ENCODE results near the gene KREMEN2. TPM values are rescaled to one million over a fixed set of nuclear protein-coding genes. Genes with fewer than 3 reads are reported as not detected.

The KREMEN2 gene
- polyA plus RNA-seq, 2 of the 4 experiments (the other 2 are of a cell fraction) = 0.35 to 1.5 TPM

- H3K4me1 ChIP-seq = no peaks in the 10 kb centered on the region
- ATAC-seq = no peak
- 96% methylated on average over 30 of the region's 30 CpGs for WGBS (ENCODE audit: missing lambda C conversion rate)
- no peak overlapping the region for H3K4me3 ChIP-seq
- ChIA-PET POLR2A (no interaction called here), CTCF (interaction anchor here (1.1 to 5.4 kb wide), 3 partner anchors 8 to 330 kb away, joined by 3 to 20 read pairs (median 3); no protein-coding TSS in a partner anchor)
- no peak overlapping the region for H3K4me2 ChIP-seq
- H3K9me3 ChIP-seq = no peaks in the 10 kb centered on the region
- no peak overlapping the region for H3K27ac ChIP-seq
- TF ChIP-seq RNF2 (IDR thresholded peaks at IDR 0.05; ENCODE audit: borderline replicate concordance, low read depth) (no peak), REST (IDR thresholded peaks at IDR 0.05) (no peak), RAD21 (conservative IDR thresholded peaks at IDR 0.05 in 1 of 2, IDR thresholded peaks at IDR 0.05 in 1 of 2) (no peak), FOXS1 (CRISPR knock-in tag; IDR thresholded peaks at IDR 0.05) (no peak), FOSL2 (IDR thresholded peaks at IDR 0.05) (no peak), FOSL2 (CRISPR knock-in tag; IDR thresholded peaks at IDR 0.05) (no peak)
- TF ChIP-seq, protein P1, sequence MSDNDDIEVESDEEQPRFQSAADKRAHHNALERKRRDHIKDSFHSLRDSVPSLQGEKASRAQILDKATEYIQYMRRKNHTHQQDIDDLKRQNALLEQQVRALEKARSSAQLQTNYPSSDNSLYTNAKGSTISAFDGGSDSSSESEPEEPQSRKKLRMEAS (IDR thresholded peaks at IDR 0.05) = no peak
- no peak for DNase-seq (ENCODE audit: low read depth in 1 of 2, low spot score in 1 of 2)
- no peak for FAIRE-seq
These were observed 30.9 kb upstream of the KREMEN2 start for GRCh38 chr16:2933136-2933535.

DNA sequence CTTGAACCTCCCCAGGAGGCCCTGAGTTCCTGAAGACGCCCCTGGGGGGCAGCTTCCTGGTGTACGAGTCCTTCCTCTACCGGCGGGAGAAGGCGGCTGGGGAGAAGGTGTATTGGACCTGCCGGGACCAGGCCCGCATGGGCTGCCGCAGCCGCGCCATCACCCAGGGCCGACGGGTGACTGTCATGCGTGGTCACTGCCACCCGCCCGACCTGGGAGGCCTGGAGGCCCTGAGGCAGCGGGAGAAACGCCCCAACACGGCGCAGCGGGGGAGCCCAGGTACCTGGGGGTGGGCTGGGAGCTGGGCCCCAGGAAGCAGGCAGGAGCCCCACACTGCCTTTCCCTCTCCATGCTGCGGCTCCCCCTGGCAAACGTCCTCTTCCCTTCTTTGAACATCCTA is 30.4 kb upstream of the KREMEN2 start:
- Histone ChIP-seq H3K4me3 (no peak overlapping the region), H3K4me2 (no peak overlapping the region), H3K4me1 (no peaks in the 10 kb centered on the region), H3K27ac (no peak overlapping the region), H3K9me3 (no peaks in the 10 kb centered on the region)
- ChIA-PET CTCF (interaction anchor here (1.1 to 5.4 kb wide), 3 partner anchors 9 to 330 kb away, joined by 3 to 20 read pairs (median 3); no protein-coding TSS in a partner anchor), POLR2A (no interaction called here)
- TF ChIP-seq NPAS2 (CRISPR knock-in tag; IDR thresholded peaks at IDR 0.05; ENCODE audit: borderline replicate concordance) (no peak), ZSCAN20 (CRISPR knock-in tag; IDR thresholded peaks at IDR 0.05) (no peak), ZNF302 (CRISPR knock-in tag; IDR thresholded peaks at IDR 0.05) (no peak), RCOR1 (IDR thresholded peaks at IDR 0.05; ENCODE audit: low read depth, low read length) (no peak), TP53 (CRISPR knock-in tag; IDR thresholded peaks at IDR 0.05) (no peak), MAFK (IDR thresholded peaks at IDR 0.05; ENCODE audit: partially characterized antibody) (no peak), RNF2 (IDR thresholded peaks at IDR 0.05; ENCODE audit: borderline replicate concordance, low read depth) (no peak)
- TF ChIP-seq, protein P2, sequence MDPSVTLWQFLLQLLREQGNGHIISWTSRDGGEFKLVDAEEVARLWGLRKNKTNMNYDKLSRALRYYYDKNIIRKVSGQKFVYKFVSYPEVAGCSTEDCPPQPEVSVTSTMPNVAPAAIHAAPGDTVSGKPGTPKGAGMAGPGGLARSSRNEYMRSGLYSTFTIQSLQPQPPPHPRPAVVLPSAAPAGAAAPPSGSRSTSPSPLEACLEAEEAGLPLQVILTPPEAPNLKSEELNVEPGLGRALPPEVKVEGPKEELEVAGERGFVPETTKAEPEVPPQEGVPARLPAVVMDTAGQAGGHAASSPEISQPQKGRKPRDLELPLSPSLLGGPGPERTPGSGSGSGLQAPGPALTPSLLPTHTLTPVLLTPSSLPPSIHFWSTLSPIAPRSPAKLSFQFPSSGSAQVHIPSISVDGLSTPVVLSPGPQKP (IDR thresholded peaks at IDR 0.05; ENCODE audit: low read depth, low read length) = no peak
- TF ChIP-seq, protein P3, sequence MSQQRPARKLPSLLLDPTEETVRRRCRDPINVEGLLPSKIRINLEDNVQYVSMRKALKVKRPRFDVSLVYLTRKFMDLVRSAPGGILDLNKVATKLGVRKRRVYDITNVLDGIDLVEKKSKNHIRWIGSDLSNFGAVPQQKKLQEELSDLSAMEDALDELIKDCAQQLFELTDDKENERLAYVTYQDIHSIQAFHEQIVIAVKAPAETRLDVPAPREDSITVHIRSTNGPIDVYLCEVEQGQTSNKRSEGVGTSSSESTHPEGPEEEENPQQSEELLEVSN (IDR thresholded peaks at IDR 0.05; ENCODE audit: borderline replicate concordance, low read depth) = no peak
- no peak for ATAC-seq
- no peak for DNase-seq (ENCODE audit: low read depth in 1 of 2, low spot score in 1 of 2)
- 94% methylated on average over 19 of the region's 22 CpGs for WGBS (ENCODE audit: missing lambda C conversion rate)
- no peak for FAIRE-seq

- no peaks in the 10 kb centered on the region for H3K4me1 ChIP-seq
- ChIA-PET CTCF (interaction anchor here (0.7 to 19.4 kb wide), 3 partner anchors 6 to 67 kb away, joined by 3 to 190 read pairs (median 3); no protein-coding TSS in a partner anchor), POLR2A (no interaction called here)
- no peaks in the 10 kb centered on the region for H3K9me3 ChIP-seq
- DNase-seq (ENCODE audit: low read depth in 1 of 2, low spot score in 1 of 2) = no peak
- no peak overlapping the region for H3K27ac ChIP-seq
- no peak overlapping the region for H3K4me3 ChIP-seq
- no peak overlapping the region for H3K4me2 ChIP-seq
- no peak for ATAC-seq
- FAIRE-seq = no peak
- 86% methylated on average over 15 of the region's 15 CpGs for WGBS (ENCODE audit: missing lambda C conversion rate)
- TF ChIP-seq KDM1A (IDR thresholded peaks at IDR 0.05; ENCODE audit: low read depth) = no peak
- TF ChIP-seq ZSCAN20 (CRISPR knock-in tag; IDR thresholded peaks at IDR 0.05) = no peak
- TF ChIP-seq FOXS1 (CRISPR knock-in tag; IDR thresholded peaks at IDR 0.05) = no peak
- TF ChIP-seq CHD4 (IDR thresholded peaks at IDR 0.05; ENCODE audit: borderline replicate concordance) = no peak
- TF ChIP-seq NFE2L2 (conservative IDR thresholded peaks at IDR 0.05; ENCODE audit: low read length) = no peak
- TF ChIP-seq, protein P4, sequence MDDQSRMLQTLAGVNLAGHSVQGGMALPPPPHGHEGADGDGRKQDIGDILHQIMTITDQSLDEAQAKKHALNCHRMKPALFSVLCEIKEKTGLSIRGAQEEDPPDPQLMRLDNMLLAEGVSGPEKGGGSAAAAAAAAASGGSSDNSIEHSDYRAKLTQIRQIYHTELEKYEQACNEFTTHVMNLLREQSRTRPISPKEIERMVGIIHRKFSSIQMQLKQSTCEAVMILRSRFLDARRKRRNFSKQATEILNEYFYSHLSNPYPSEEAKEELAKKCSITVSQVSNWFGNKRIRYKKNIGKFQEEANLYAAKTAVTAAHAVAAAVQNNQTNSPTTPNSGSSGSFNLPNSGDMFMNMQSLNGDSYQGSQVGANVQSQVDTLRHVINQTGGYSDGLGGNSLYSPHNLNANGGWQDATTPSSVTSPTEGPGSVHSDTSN (IDR thresholded peaks at IDR 0.05) = no peak
- no peak for TF ChIP-seq JUN (IDR thresholded peaks at IDR 0.05)
- no peak for TF ChIP-seq NR3C1 (IDR thresholded peaks at IDR 0.05)
- no peak for TF ChIP-seq TP53 (CRISPR knock-in tag; IDR thresholded peaks at IDR 0.05)
- no peak for TF ChIP-seq CHD2 (IDR thresholded peaks at IDR 0.05; ENCODE audit: low read length, partially characterized antibody)
- TF ChIP-seq MAFK (IDR thresholded peaks at IDR 0.05; ENCODE audit: partially characterized antibody) = no peak
- TF ChIP-seq, protein P5, sequence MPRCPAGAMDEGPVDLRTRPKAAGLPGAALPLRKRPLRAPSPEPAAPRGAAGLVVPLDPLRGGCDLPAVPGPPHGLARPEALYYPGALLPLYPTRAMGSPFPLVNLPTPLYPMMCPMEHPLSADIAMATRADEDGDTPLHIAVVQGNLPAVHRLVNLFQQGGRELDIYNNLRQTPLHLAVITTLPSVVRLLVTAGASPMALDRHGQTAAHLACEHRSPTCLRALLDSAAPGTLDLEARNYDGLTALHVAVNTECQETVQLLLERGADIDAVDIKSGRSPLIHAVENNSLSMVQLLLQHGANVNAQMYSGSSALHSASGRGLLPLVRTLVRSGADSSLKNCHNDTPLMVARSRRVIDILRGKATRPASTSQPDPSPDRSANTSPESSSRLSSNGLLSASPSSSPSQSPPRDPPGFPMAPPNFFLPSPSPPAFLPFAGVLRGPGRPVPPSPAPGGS (IDR thresholded peaks at IDR 0.05) = no peak
- no peak for TF ChIP-seq ZC3H11A (IDR thresholded peaks at IDR 0.05)
- TF ChIP-seq EHMT2 (IDR thresholded peaks at IDR 0.05; ENCODE audit: low read depth) = no peak
- TF ChIP-seq HEYL (CRISPR knock-in tag; IDR thresholded peaks at IDR 0.05) = no peak
- no peak for TF ChIP-seq CBX2 (IDR thresholded peaks at IDR 0.05; ENCODE audit: borderline replicate concordance, low read depth)
These were observed 29.6 kb upstream of the KREMEN2 start for GRCh38 chr16:2934450-2934849.
